ENCODE results near the gene FBXW7.
A peak's percentile ranks its signal among the peaks of the same experiment; 100 is the strongest.

Gene FBXW7

DNA sequence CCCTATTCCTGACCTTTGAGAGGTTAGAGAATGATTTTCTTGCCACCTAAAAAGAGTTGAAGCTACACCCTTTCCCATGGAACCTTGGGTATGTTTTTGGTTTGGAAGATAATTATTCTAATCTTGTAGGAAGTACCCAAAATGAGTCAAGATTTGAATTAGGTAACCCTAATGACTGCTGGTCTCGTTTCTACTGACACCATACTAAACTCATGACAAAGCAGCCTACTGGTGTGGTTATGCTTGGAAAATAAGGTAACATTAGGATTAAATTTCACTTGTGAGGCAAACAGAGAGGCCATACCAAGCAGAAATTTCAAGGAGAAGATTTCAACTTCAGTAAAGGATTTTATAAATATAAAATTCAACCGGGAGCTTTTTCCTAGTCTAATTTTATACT, 107.9 kb downstream of the FBXW7 start:
- no peak for DNase-seq (ENCODE audit: low spot score)

DNA sequence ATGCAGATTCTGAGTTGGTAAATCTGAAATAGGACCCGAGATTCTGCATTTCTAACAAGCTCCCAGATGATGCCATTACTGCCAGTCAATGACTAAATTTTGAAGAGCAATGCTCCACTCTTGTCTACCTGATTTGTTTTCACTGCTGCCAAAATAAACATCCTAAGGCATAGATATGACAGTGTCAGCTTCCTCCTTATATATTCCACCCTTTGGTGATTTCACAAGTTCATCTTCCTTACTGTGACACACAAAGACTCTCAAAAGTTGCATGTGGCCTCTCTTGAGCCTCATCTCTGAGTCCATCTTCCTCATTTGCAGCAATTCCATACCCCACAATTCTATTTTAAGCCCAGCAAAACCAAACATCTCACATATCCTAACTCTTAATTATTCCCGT, 110.9 kb downstream of the FBXW7 start:
- DNase-seq (ENCODE audit: low spot score): no peak

DNA sequence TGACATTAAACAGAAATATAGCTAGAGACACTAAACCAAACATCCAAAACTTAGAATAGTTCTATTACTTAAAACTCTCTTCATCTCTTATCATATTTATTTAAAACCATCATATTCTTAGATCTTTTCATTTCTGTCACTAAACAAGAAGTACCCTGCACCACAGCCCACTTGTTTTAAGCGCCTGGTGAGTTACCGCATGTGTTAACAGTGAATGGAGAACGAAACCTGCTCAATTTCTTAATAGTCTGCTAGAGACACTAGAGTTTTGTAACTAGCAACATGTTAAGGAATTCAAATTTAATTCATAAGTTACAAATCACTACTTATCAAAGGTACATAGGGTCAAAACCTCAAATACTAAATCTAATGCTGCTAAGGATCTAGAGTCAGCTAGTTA, 111.5 kb downstream of the FBXW7 start:
- no peak for DNase-seq (ENCODE audit: low spot score)

- DNase-seq (ENCODE audit: low spot score): no peak
Observed at GRCh38 chr4:152422817-152423320, 113.0 kb downstream of the FBXW7 start.

GRCh38 chr4:152421576-152421975, 114.3 kb downstream of the FBXW7 start:
- DNase-seq (ENCODE audit: low spot score): no peak

DNA sequence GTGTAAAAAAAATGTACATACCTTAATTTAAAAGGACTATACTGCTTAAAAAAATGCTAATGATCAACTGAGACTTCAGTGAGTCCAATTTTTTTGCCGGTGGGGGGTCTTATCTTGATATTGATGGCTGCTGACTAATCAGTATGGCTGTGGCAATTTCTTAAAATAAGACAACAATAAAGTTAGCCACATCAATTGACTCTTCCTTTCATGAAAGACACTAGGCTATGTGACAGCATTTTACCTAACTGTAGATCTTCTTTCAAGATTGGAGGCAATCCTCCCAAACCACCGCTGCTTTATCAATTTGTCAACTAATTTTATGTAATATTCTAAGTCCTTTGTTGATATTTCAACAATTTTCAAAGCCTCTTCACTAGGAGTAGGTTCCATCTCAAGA, 116.1 kb downstream of the FBXW7 start:
- DNase-seq (ENCODE audit: low spot score): no peak

- no peak for DNase-seq (ENCODE audit: low spot score)
Observed at GRCh38 chr4:152417673-152418072, 118.2 kb downstream of the FBXW7 start.

- DNase-seq (ENCODE audit: low spot score): no peak
Observed at GRCh38 chr4:152415980-152416379, 119.9 kb downstream of the FBXW7 start.

- peak; percentile 40 for DNase-seq (ENCODE audit: low spot score)
Observed at GRCh38 chr4:152408514-152409327, 127.2 kb downstream of the FBXW7 start.

DNA sequence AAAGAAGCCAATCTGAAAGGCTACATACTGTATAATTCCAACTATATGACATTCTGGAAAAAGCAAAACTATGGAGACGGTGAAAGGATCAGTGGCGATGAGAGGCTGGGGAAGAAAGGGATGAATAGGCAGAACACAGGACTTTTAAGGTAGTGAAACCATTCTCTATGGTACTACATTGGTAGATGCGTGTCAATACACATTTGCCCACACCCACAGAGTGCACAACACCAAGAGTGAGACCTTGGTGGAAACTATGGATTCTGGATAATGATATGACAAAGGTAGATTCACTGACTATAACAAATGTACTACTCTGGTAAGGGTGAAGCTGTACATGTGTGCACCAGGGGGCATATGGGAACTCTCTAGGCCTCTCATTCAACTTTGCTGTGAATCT, 134.5 kb downstream of the FBXW7 start:
- no peak for DNase-seq (ENCODE audit: low spot score)

GRCh38 chr4:152399246-152399645, 136.6 kb downstream of the FBXW7 start:
- no peak for DNase-seq (ENCODE audit: low spot score)

GRCh38 chr4:152398060-152398459, 137.8 kb downstream of the FBXW7 start:
- DNase-seq (ENCODE audit: low spot score): no peak

- no peak for DNase-seq (ENCODE audit: low spot score)
Observed at GRCh38 chr4:152394791-152395190, 141.1 kb downstream of the FBXW7 start.

GRCh38 chr4:152392079-152392478, 143.8 kb downstream of the FBXW7 start:
- DNase-seq (ENCODE audit: low spot score): no peak

GRCh38 chr4:152390216-152390615, 145.7 kb downstream of the FBXW7 start:
- no peak for DNase-seq (ENCODE audit: low spot score)

- DNase-seq (ENCODE audit: low spot score): no peak
Observed at GRCh38 chr4:152389359-152389758, 146.5 kb downstream of the FBXW7 start.

GRCh38 chr4:152385551-152385950, 150.3 kb downstream of the FBXW7 start:
- peak; percentile 10 for DNase-seq (ENCODE audit: low spot score)

GRCh38 chr4:152382057-152382785, 153.7 kb downstream of the FBXW7 start:
- no peak for DNase-seq (ENCODE audit: low spot score)

GRCh38 chr4:152380919-152381318, 155.0 kb downstream of the FBXW7 start:
- no peak for DNase-seq (ENCODE audit: low spot score)

GRCh38 chr4:152380185-152380584, 155.7 kb downstream of the FBXW7 start:
- no peak for DNase-seq (ENCODE audit: low spot score)

- DNase-seq (ENCODE audit: low spot score): no peak
Observed at GRCh38 chr4:152374606-152375285, 161.1 kb downstream of the FBXW7 start.

DNA sequence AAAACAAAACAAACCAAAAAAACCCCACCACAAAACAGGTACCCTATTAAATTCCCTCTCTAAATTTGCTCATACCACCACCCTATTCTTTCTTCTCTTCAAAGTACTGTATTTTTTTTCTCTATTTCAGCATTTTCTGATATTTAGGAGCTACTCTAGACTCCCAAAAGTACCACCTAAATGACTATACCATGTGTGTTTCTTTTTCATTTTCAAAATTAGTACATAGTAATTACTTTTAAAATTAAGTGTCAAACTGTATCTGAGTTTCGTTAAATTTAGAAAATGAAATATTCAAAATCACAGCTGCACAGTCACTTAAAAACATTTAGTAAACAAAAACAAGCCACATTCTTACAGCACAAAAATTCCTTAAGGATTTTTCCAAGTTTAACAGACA, 161.7 kb downstream of the FBXW7 start:
- DNase-seq (ENCODE audit: low spot score): no peak

GRCh38 chr4:152372444-152372843, 163.4 kb downstream of the FBXW7 start:
- DNase-seq (ENCODE audit: low spot score): no peak
